Breast epithelium (tissue), 4 donors: ENCODE results near the gene TCF7. TPM values are rescaled to one million over a fixed set of nuclear protein-coding genes. Genes with fewer than 3 reads are reported as not detected.

Experiments
- DNase-seq, 2 donors: peaks; one replicate each; pipeline ENCODE4 v3.0.0-alpha.2; 2019; ENCODE audit warnings: low spot score in 2 of 2
- H3K27ac ChIP-seq, 2 donors: fragments of 200-600 bp; sonication (generic) in 1 of 2; one replicate each; pipeline ENCODE4 v1.5.1; 2016 to 2019; ENCODE audit warnings: mild to moderate bottlenecking in 1 of 2
- H3K27me3 ChIP-seq, 2 donors: fragments of 200-600 bp; sonication (generic) in 1 of 2; one replicate each; pipeline versions ENCODE4 v1.5.1 to v1.6.0; 2017 to 2019; ENCODE audit warnings: control low read depth in 1 of 2, mild to moderate bottlenecking in 1 of 2
- H3K36me3 ChIP-seq: fragments of 200-600 bp; one replicate; pipeline ENCODE4 v1.5.1; 2019
- H3K4me1 ChIP-seq, 2 donors: fragments of 200-600 bp; sonication (generic); one replicate each; pipeline ENCODE4 v1.5.1; 2016 to 2019; ENCODE audit warnings: control low read depth in 1 of 2
- H3K4me3 ChIP-seq, 3 donors: fragments of 200-600 bp; sonication (generic); 1 replicate in 2 of 3; 2 replicates in 1 of 3; pipeline ENCODE4 v1.5.1; 2016 to 2019; ENCODE audit warnings: mild to moderate bottlenecking in 3 of 3, moderate library complexity in 2 of 3
- H3K9me3 ChIP-seq, 2 donors: fragments of 200-600 bp; sonication (generic) in 1 of 2; one replicate each; pipeline ENCODE4 v1.5.1; 2016 to 2019; ENCODE audit warnings: control low read depth in 1 of 2
- POLR2A ChIP-seq: fragments of 450-650 bp; IDR thresholded peaks from one replicate; pipeline ENCODE4 v1.6.1; 2016; ENCODE audit warnings: antibody characterized with exemption, mild to moderate bottlenecking, moderate library complexity
- POLR2AphosphoS5 ChIP-seq, 3 donors: sonication (generic); formaldehyde crosslinking; IDR thresholded peaks; one replicate each; pipeline ENCODE4 v1.6.1; 2017; ENCODE audit warnings: antibody characterized with exemption in 3 of 3
- intact Hi-C: fragments of 100-400 bp; cut with DNase I; formaldehyde crosslinking; loops from one replicate; pipeline ENCODE4 v1.15.1; 2023; ENCODE audit warnings: low total_unique reads
- total RNA-seq, 3 donors: library from RNA; depleted of rRNA; stranded (reverse); fragments of >200 nt; gene quantifications; one replicate each; pipeline ENCODE4 v1.1.0, GENCODE V29; 2016
- TF ChIP-seq, protein P1 (sequence below), 3 donors: fragments of 450-650 bp; IDR thresholded peaks; one replicate each; pipeline ENCODE4 v1.5.1; 2016 to 2017; ENCODE audit warnings: antibody characterized with exemption in 3 of 3, mild to moderate bottlenecking in 3 of 3, moderate library complexity in 3 of 3

The TCF7 gene
- total RNA-seq, 3 donors from 2014 or later = 2.1 to 8.0 (median 6.6) TPM

DNA sequence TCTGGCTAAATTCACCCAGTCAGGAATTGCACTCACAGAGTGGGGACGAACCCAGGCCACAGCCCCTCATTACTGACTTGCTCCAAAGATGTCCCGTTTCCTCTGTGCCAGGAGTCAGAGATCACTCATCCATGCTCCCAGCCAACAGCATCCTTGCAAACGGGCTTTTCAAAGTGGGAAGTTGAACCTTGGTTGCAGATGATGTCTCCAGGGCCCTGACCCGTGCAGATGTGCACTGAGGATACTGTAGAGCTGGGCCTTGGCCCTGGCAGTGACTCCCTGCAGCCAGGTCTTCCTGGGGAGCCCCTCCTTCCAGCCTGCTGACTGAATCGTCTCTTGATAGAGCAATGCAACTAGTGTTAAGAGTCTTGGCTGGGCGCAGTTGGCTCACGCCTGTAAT is 22.3 kb downstream of the TCF7 start:
- intact Hi-C loops = loop anchor here (5.0 to 10.0 kb wide), 2 partner anchors 92 to 794 kb away; no protein-coding TSS in a partner anchor
- H3K4me3 ChIP-seq = no peak overlapping the region
- no peaks in the 10 kb centered on the region for H3K27me3 ChIP-seq
- peaks cover 2 to 19% of the 10 kb centered on the region in 2 donors for H3K4me1 ChIP-seq
- peak overlapping the region in 1 of 2 donors; percentile 14 for H3K27ac ChIP-seq
- no peaks in the 10 kb centered on the region for H3K36me3 ChIP-seq
- DNase-seq = peak in 1 of 2 donors; percentile 31
- no peak for TF ChIP-seq POLR2A
- TF ChIP-seq, protein P1, sequence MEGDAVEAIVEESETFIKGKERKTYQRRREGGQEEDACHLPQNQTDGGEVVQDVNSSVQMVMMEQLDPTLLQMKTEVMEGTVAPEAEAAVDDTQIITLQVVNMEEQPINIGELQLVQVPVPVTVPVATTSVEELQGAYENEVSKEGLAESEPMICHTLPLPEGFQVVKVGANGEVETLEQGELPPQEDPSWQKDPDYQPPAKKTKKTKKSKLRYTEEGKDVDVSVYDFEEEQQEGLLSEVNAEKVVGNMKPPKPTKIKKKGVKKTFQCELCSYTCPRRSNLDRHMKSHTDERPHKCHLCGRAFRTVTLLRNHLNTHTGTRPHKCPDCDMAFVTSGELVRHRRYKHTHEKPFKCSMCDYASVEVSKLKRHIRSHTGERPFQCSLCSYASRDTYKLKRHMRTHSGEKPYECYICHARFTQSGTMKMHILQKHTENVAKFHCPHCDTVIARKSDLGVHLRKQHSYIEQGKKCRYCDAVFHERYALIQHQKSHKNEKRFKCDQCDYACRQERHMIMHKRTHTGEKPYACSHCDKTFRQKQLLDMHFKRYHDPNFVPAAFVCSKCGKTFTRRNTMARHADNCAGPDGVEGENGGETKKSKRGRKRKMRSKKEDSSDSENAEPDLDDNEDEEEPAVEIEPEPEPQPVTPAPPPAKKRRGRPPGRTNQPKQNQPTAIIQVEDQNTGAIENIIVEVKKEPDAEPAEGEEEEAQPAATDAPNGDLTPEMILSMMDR (IDR thresholded peaks at IDR 0.05) = no peak
- no peak for TF ChIP-seq POLR2AphosphoS5 (IDR thresholded peaks at IDR 0.05)
- no peaks in the 10 kb centered on the region for H3K9me3 ChIP-seq

DNA sequence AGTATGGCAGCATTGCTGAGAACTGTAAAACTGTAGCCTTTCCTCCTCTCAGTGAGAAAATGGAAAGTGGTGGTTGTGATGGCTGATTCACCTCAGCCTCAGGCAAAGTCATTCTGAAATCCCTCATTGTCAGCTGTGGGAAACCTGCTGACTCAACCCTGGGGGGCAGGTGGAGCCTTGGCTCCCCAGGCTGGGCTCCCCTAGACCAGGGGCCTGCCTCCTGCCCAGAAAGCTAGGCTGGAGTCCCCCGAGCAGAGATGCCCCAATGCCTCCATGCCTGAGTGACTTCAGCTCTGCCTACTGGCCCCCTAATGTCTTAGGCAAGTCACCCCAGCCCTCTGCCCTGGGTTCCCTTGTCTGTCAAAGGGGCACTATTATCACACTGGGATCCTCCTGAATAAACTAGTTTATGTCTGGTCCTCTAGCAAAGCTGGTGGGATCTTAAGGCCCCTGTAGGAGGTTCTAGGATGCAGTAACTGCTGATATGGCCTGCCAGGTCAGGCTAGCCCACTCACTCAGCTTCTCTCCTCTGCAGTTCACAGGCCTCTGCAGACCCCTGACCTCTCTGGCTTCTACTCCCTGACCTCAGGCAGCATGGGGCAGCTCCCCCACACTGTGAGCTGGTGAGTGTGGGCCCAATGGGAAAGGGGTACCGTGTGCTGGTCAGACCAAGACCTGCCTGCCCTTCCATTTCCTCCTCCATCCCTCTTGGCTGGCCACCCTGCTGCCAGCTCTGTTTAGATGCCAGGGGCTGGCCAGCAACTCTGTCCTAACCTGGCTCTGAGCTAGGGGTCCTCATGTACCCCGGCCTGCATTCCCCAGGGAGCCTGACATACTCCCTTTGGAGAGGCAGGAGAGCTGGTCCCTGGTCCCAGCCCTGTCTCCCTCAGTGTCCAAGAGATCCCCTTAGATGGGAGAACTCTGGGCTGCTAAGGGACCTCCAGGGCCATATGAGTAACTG is 24.2 kb downstream of the TCF7 start:
- intact Hi-C loops = loop anchor here (5.0 to 10.0 kb wide), 2 partner anchors 94 to 796 kb away; no protein-coding TSS in a partner anchor
- TF ChIP-seq POLR2AphosphoS5 (IDR thresholded peaks at IDR 0.05) (no peak), POLR2A (no peak)
- TF ChIP-seq, protein P1 (IDR thresholded peaks at IDR 0.05) = no peak
- Histone ChIP-seq H3K4me3 (no peak overlapping the region), H3K36me3 (no peaks in the 10 kb centered on the region), H3K27me3 (no peaks in the 10 kb centered on the region), H3K27ac (peak overlapping the region; percentile 29 to 33), H3K9me3 (no peaks in the 10 kb centered on the region), H3K4me1 (peaks cover 2 to 6% of the 10 kb centered on the region in 2 donors)
- DNase-seq = peak; percentile 16 to 43

DNA sequence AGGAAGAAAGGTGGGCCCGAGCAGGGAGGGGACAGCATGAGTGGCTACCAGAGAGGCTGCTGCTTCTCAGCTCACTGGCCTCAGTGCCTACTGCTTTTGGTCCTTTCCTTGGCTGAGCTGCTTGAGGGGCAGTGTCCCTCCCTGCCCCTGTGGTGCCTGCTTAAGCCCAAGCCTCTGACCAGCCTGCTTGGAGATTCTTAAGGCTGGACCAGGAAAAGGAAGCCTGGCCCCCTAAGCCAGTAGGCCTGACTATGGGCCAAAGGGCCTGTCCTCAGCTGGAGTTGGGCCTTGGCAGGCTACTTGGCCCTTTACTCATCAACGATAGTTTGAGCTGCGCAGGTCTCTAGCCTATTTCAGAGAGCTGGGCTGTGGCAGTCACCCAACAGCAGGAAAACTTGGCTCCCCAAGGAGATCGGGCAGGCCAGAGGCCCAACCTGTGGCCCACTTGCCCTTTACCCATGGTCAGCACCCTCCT is 24.9 kb downstream of the TCF7 start:
- Histone ChIP-seq H3K4me3 (no peak overlapping the region), H3K36me3 (no peaks in the 10 kb centered on the region), H3K9me3 (no peaks in the 10 kb centered on the region), H3K27me3 (no peaks in the 10 kb centered on the region), H3K4me1 (peaks cover 2 to 6% of the 10 kb centered on the region in 2 donors), H3K27ac (peak overlapping the region; percentile 29 to 33)
- TF ChIP-seq POLR2AphosphoS5 (IDR thresholded peaks at IDR 0.05) (no peak), POLR2A (no peak)
- TF ChIP-seq, protein P1 (IDR thresholded peaks at IDR 0.05) = no peak
- intact Hi-C loops = loop anchor here (5.0 to 10.0 kb wide), 2 partner anchors 95 to 797 kb away; no protein-coding TSS in a partner anchor
- peak in 1 of 2 donors; percentile 16 for DNase-seq

DNA sequence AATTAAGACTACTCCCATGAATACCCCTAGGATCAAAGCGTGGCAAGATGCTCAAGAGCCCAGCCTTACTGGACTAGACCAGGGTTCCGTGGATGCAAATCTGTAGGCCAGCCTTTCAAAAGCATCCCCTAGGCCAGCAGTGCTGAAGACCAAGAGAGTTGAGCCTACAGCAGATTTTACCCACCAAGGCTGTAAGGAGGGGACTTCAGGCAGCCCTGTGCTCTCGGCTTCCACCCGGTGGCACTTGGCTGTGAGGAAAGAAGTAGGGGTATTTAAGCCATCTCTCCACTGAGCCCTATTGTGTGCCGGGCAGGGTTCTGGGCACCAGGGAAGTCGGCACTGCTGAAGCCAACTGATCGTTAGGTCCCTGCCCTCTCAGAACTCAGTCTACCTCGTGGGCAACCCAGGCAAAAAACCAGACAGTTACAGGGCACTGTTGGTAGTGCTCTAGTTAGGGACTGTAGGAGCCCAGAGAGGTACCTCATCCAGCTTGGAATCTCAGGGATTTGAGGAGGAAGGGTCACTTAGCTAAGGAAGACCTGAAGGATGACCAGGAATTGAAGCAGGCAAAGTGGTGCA is 25.5 kb downstream of the TCF7 start:
- TF ChIP-seq POLR2A (no peak), POLR2AphosphoS5 (IDR thresholded peaks at IDR 0.05) (no peak)
- TF ChIP-seq, protein P1 (IDR thresholded peaks at IDR 0.05) = no peak
- intact Hi-C loops = loop anchor here (5.0 to 10.0 kb wide), 2 partner anchors 95 to 798 kb away; no protein-coding TSS in a partner anchor
- Histone ChIP-seq H3K9me3 (no peaks in the 10 kb centered on the region), H3K36me3 (no peaks in the 10 kb centered on the region), H3K27me3 (no peaks in the 10 kb centered on the region), H3K27ac (peak overlapping the region; percentile 29 to 33), H3K4me3 (no peak overlapping the region), H3K4me1 (peaks cover 2 to 6% of the 10 kb centered on the region in 2 donors)
- DNase-seq = peak; percentile 16 to 31
